Small intestine (tissue), 7 donors: ENCODE data around the gene C1QL1. TPM values are rescaled to one million over a fixed set of nuclear protein-coding genes. Genes with fewer than 3 reads are reported as not detected.

Experiments used
- DNase-seq, 2 donors: peaks; one replicate each; pipeline versions ENCODE4 v3.0.0 to v3.0.0-alpha.2; 2013
- FAIRE-seq: peaks from 2 replicates; lab custom pipeline; 2012; peaks lifted over from hg19 to GRCh38; lab: Jason Lieb, UNC
- H3K27ac ChIP-seq, 3 donors: one replicate each; pipeline ENCODE4 v1.5.1; 2013; ENCODE audit warnings: low read length in 2 of 3, mild to moderate bottlenecking in 2 of 3, control low read depth in 1 of 3, inconsistent platforms in 1 of 3, low read depth in 1 of 3, moderate library complexity in 1 of 3
- H3K27me3 ChIP-seq, 3 donors: one replicate each; pipeline ENCODE4 v1.6.1; 2013; ENCODE audit warnings: low read length in 3 of 3, inconsistent platforms in 1 of 3; ENCODE audit not compliant: control insufficient read depth in 3 of 3, insufficient read depth in 3 of 3
- H3K36me3 ChIP-seq, 3 donors: one replicate each; pipeline ENCODE4 v1.6.1; 2013; ENCODE audit warnings: low read length in 3 of 3, inconsistent platforms in 1 of 3, low read depth in 1 of 3, mild to moderate bottlenecking in 1 of 3, moderate library complexity in 1 of 3; ENCODE audit not compliant: control insufficient read depth in 3 of 3, insufficient read depth in 2 of 3
- H3K4me1 ChIP-seq, 3 donors: one replicate each; pipeline ENCODE4 v1.6.1; 2013; ENCODE audit warnings: low read length in 2 of 3, inconsistent platforms in 1 of 3, low read depth in 1 of 3, mild to moderate bottlenecking in 1 of 3, moderate library complexity in 1 of 3; ENCODE audit not compliant: control insufficient read depth in 3 of 3, insufficient read depth in 2 of 3
- H3K4me3 ChIP-seq, 3 donors: one replicate each; pipeline ENCODE4 v1.5.1; 2013; ENCODE audit warnings: low read length in 3 of 3, control low read depth in 1 of 3, inconsistent platforms in 1 of 3, low read depth in 1 of 3, mild to moderate bottlenecking in 1 of 3, moderate library complexity in 1 of 3
- H3K9me3 ChIP-seq, 2 donors: one replicate each; pipeline ENCODE4 v1.6.1; 2013; ENCODE audit warnings: low read depth in 1 of 2, low read length in 1 of 2; ENCODE audit not compliant: control insufficient read depth in 2 of 2, insufficient read depth in 1 of 2
- WGBS, 3 donors: extraction: QIAGEN DNeasy Blood & Tissue Kit; methylation state at CpG; one replicate each; pipeline ENCODE4 v1.1.7; 2013; 5-methylcytosine and 5-hydroxymethylcytosine counted together
- polyA plus RNA-seq, 4 donors: library from polyadenylated mRNA; stranded (reverse) in 3 of 4; unstranded in 1 of 4; fragments of 200-250 nt in 3 of 4; fragments of 120-200 nt in 1 of 4; gene quantifications; one replicate each; pipeline versions ENCODE4 v1.2.1 to v1.2.3, GENCODE V29; 2013
- donor health status: healthy with polysubstance abuse.
- donor health status: control.
- donor health status: control.
- donor health status: Bipolar disorder and iron deficiency.
- donor health status: healthy.

The C1QL1 gene
- polyA plus RNA-seq, 4 donors: 1.3 to 5.4 (median 2.6) TPM; not detected in 1

DNA sequence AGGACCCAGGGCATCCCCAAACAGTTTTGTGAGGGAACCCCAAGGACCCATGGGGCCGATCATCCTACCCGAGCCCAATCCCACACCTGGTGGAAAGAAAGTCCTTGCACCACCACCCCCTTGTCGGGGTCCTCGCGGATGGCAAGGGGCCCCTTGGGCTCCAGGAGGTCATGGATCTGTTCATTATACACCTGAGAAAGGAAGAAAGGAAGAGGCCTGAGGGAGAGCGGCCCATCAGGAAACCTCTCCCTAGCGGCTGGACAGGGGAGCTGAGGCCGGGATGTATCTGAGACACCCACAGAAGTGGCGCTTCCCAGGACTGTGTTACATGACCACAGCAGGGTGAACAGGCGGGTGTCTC is 33.4 kb downstream of the C1QL1 start:
- DNase-seq: no peak
- Histone ChIP-seq H3K4me3 (no peak overlapping the region), H3K36me3 (peaks cover 0 to 57% (median 0%) of the 10 kb centered on the region in 3 donors), H3K9me3 (peaks cover 0 to 3% of the 10 kb centered on the region in 2 donors), H3K4me1 (no peaks in the 10 kb centered on the region), H3K27me3 (no peaks in the 10 kb centered on the region), H3K27ac (no peak overlapping the region)
- WGBS, 3 donors: 95 to 96% (median 96%) methylated on average over 10 of the region's 10 CpGs
- FAIRE-seq: no peak

- 94 to 97% (median 96%) methylated on average over 33 to 34 of the region's 34 CpGs for WGBS, 3 donors
- H3K4me3 ChIP-seq: no peak overlapping the region
- FAIRE-seq (no peak), DNase-seq (no peak)
- H3K27ac ChIP-seq: no peak overlapping the region
- no peaks in the 10 kb centered on the region for H3K4me1 ChIP-seq
- no peaks in the 10 kb centered on the region for H3K27me3 ChIP-seq
- H3K9me3 ChIP-seq: peaks cover 0 to 3% of the 10 kb centered on the region in 2 donors
- peaks cover 0 to 60% (median 0%) of the 10 kb centered on the region in 3 donors for H3K36me3 ChIP-seq
These were observed 34.0 kb downstream of the C1QL1 start for GRCh38 chr17:44933824-44934744.

DNA sequence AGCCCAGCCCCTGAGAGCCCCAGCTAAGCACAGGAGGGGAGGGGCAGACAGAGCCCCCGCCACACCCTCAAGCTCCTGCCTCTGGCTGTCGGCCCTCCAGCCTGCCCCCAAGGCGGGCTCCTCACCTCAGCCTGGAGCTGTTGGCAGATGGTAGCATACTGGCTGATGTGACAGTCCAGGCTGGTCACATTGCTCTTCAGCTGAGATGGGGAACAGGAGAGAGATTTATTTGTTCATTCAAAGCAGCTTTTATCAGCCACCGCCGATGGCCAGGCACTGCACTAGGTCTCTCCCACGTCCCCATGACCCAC is 35.4 kb downstream of the C1QL1 start:
- peaks cover 0 to 71% (median 0%) of the 10 kb centered on the region in 3 donors for H3K36me3 ChIP-seq
- no peak overlapping the region for H3K4me3 ChIP-seq
- H3K4me1 ChIP-seq: no peaks in the 10 kb centered on the region
- FAIRE-seq: no peak
- DNase-seq: no peak
- WGBS, 3 donors: 86 to 94% (median 94%) methylated on average over 5 to 6 of the region's 6 CpGs
- H3K27me3 ChIP-seq: no peaks in the 10 kb centered on the region
- H3K9me3 ChIP-seq: no peaks in the 10 kb centered on the region
- no peak overlapping the region for H3K27ac ChIP-seq

GRCh38 chr17:44932096-44932786 is 35.9 kb downstream of the C1QL1 start:
- Histone ChIP-seq H3K36me3 (peaks cover 0 to 76% (median 0%) of the 10 kb centered on the region in 3 donors), H3K27me3 (no peaks in the 10 kb centered on the region), H3K27ac (no peak overlapping the region), H3K9me3 (no peaks in the 10 kb centered on the region), H3K4me3 (no peak overlapping the region), H3K4me1 (no peaks in the 10 kb centered on the region)
- FAIRE-seq: no peak
- 83 to 93% (median 91%) methylated on average over 7 to 8 of the region's 8 CpGs for WGBS, 3 donors
- no peak for DNase-seq

- H3K27me3 ChIP-seq: no peaks in the 10 kb centered on the region
These were observed 36.7 kb downstream of the C1QL1 start for GRCh38 chr17:44931376-44931775.

DNA sequence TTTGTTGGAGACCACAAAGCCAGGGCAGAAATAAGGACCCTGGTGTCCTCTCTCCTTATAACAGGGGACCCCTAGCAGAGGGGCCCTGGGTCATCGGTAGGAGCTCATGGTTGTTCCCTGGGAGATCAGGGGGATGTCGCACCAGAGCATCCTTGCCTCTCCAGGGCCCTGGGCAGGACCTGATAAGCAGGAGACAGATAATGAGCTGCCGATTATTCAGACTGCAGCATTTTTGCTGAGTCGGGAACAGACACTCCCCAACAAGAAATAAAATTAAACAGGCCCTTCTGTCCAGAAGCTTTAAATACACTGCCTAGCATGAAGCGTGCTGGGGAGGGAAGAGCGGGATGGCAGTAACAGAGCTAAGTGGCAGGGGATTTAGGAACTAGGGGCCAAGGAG is 37.4 kb downstream of the C1QL1 start:
- FAIRE-seq (no peak), DNase-seq (no peak)
- H3K27ac ChIP-seq: no peak overlapping the region
- H3K36me3 ChIP-seq: peaks cover 0 to 85% (median 0%) of the 10 kb centered on the region in 3 donors
- H3K4me1 ChIP-seq: no peaks in the 10 kb centered on the region
- no peaks in the 10 kb centered on the region for H3K9me3 ChIP-seq
- 81 to 91% (median 87%) methylated on average over 6 of the region's 6 CpGs for WGBS, 3 donors
- no peak overlapping the region for H3K4me3 ChIP-seq
- H3K27me3 ChIP-seq: no peaks in the 10 kb centered on the region

More at GRCh38 chr17:44931376-44931775, 36.7 kb downstream of the C1QL1 start:
- no peaks in the 10 kb centered on the region for H3K4me1 ChIP-seq
- WGBS, 3 donors: 86 to 99% (median 98%) methylated on average over 5 of the region's 5 CpGs
- H3K9me3 ChIP-seq: no peaks in the 10 kb centered on the region
- DNase-seq: no peak
- H3K4me3 ChIP-seq: no peak overlapping the region
- H3K27ac ChIP-seq: no peak overlapping the region
- no peak for FAIRE-seq
- peaks cover 0 to 84% (median 0%) of the 10 kb centered on the region in 3 donors for H3K36me3 ChIP-seq

DNA sequence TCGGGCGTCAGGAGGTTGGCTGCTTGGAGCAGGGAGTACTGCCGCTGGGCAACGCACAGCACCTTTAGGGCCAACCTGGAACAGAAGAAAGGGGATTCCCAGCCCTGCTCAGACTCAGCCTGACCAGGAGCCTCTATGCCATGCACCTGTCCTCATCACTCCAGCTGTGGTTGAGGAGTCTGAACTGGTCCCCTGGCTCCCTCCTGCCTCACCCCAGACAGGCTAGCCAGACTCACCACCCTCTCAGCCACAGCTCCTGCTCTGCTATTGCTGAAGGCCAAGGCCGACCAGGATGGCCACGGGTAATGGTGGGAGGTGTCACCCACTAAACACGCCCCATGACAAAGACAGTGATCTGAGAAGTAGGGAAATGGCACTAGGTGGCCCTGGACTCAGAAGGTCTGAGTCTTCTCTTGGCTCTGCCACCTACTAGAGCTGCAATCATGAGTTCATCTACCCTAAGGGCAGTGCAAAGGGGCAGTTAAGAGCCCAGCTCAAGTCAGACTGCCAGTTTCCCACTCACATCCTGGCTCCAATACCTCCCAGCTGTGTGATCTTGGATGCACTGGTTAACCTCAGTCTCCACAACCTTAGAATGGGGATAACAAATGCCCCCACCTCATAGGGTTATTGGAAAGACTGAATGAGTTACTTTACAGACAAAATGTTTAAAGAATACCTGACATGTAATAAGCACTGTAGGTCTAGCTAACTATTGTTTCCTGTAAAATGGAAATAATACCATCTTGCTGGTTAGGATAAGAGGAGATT is 39.0 kb downstream of the C1QL1 start:
- no peak for DNase-seq
- H3K4me1 ChIP-seq: no peaks in the 10 kb centered on the region
- H3K27ac ChIP-seq: no peak overlapping the region
- no peaks in the 10 kb centered on the region for H3K27me3 ChIP-seq
- 89 to 95% (median 93%) methylated on average over 7 of the region's 7 CpGs for WGBS, 3 donors
- no peak overlapping the region for H3K4me3 ChIP-seq
- no peak for FAIRE-seq
- no peaks in the 10 kb centered on the region for H3K9me3 ChIP-seq
- peaks cover 0 to 71% (median 0%) of the 10 kb centered on the region in 3 donors for H3K36me3 ChIP-seq

DNA sequence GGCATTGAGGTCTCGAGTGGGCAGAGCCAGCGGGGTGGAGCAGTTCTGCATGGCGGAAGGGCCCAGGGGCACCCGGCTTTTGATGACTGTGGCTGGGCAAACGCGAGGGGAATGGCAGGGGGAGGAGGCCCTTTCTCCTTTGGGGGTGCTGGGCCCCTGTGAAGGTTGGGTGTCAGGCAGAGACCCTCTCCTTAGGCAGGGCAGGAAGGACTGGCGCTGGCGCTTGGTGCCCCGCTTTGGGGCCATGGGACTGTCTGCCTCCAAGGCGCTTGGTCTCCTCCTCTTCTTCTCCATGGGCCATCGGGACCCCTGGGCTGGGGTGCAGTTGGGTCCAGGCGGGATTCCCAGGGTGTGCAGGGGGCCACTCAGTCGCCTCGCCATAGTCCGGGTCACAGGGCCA is 40.0 kb downstream of the C1QL1 start:
- no peak for DNase-seq
- H3K36me3 ChIP-seq: peaks cover 0 to 63% (median 0%) of the 10 kb centered on the region in 3 donors
- no peak overlapping the region for H3K27ac ChIP-seq
- no peaks in the 10 kb centered on the region for H3K9me3 ChIP-seq
- no peak for FAIRE-seq
- no peaks in the 10 kb centered on the region for H3K4me1 ChIP-seq
- WGBS, 3 donors: 95 to 96% (median 95%) methylated on average over 15 of the region's 15 CpGs
- H3K27me3 ChIP-seq: no peaks in the 10 kb centered on the region
- H3K4me3 ChIP-seq: no peak overlapping the region
